Fibroblast of pulmonary artery (primary cell): Measurements from ENCODE around the gene IPO13.

ENCODE experiments used
- DNase-seq: peaks from one replicate; pipeline ENCODE4 v3.0.0-alpha.2; 2010; ENCODE audit warnings: low read depth
- H3K4me3 ChIP-seq: replicated peaks from 2 replicates; pipeline ENCODE4 v1.5.1; 2011; ENCODE audit warnings: low read depth, mild to moderate bottlenecking, control low read depth, low read length, moderate library complexity
- TF ChIP-seq, protein P1 (sequence below): IDR thresholded peaks from 2 replicates; pipeline ENCODE4 v1.5.1; 2011; ENCODE audit warnings: mild to moderate bottlenecking, control low read depth, low read length, inconsistent platforms; ENCODE audit errors: missing control alignments

IPO13 gene

DNA sequence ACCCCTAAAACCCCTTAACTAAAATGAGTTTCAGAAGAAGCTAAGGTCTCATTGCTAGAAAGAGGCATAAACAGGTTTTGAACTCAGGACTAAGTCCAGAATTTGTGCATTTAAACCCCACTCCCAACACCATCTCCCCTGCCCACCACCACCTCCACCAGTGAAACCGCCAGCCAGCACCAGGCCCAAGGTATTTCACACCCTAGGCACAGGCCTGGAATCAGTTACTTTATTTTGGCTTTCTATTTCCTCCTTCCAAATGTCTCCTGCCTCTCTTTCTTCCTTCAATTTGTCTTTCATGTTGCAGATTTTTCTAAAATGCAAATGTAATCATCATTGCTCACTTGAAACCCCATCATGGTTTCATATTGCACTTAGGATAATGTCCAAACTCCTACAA lies 1.9 kb upstream of the IPO13 start:
- no peak for DNase-seq
- H3K4me3 ChIP-seq = no peak overlapping the region
- TF ChIP-seq, protein P1, sequence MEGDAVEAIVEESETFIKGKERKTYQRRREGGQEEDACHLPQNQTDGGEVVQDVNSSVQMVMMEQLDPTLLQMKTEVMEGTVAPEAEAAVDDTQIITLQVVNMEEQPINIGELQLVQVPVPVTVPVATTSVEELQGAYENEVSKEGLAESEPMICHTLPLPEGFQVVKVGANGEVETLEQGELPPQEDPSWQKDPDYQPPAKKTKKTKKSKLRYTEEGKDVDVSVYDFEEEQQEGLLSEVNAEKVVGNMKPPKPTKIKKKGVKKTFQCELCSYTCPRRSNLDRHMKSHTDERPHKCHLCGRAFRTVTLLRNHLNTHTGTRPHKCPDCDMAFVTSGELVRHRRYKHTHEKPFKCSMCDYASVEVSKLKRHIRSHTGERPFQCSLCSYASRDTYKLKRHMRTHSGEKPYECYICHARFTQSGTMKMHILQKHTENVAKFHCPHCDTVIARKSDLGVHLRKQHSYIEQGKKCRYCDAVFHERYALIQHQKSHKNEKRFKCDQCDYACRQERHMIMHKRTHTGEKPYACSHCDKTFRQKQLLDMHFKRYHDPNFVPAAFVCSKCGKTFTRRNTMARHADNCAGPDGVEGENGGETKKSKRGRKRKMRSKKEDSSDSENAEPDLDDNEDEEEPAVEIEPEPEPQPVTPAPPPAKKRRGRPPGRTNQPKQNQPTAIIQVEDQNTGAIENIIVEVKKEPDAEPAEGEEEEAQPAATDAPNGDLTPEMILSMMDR = no peak

DNA sequence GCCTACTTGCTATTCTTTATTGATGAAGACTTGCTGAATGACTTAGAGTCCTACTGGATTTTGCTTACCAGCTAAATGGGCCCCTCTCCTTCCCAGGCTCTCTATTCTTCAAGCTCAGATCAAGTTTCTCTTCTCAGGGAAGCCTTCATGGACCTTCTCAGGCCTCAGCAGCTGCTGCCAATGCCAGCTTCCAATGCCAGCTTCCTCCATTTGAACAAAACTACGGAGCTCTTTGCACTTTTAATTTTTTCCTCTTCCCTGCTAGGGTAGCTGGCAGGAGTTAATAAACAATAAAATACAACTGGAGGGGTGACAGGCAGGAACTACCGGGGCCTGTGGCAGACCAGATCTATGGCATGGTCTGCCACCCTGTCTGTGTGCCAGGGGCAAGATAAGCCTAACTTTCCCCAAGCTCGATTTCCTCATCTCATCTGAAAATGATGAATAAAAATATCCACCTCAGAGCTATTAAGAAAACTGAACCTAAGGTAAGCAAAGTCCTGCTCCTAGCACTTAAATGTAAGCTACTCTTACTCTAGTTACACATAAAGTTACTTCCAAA lies 995 bp upstream of the IPO13 start:
- no peak for DNase-seq
- TF ChIP-seq, protein P1 = no peak
- peak overlapping the region; percentile 92 for H3K4me3 ChIP-seq

DNA sequence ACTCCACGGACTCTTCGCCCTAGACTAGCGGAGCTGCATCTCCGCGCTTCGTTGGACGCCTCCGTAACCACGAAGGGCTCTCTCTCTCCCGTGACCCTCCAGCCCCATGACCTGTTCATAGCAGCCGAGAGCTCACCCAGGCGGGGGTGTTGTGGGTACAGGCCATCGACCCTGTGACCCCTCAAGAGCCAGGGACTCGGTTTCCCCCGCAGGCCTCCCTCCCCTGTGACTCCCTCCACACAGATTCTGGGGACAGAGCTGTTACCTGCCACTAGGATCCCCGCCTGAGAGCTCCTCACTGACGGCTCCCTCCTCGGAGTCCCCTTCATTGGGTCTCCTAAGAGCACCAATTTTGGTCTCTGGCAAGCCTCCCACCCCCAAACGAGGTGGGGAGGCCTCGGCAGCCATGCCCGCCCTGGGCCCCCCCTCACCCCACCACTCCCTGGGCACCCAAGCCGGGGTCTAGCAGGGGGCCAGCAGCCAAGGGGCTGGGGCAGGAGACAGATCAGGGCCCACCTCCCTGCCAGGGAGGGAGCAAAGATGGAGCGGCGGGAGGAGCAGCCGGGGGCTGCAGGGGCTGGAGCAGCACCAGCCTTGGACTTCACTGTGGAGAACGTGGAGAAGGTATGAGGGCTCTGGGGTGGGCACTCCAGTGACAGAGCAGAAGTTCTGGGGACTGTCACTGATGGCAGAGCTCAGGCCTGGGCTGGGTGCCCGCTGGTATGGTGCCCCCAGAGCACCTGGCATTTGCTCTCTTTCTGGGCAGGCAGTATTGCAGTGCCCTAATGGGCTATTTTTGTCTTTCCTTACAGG lies 517 bp downstream of the IPO13 start:
- TF ChIP-seq, protein P1 = no peak
- peak overlapping the region; percentile 92 for H3K4me3 ChIP-seq
- no peak for DNase-seq

DNA sequence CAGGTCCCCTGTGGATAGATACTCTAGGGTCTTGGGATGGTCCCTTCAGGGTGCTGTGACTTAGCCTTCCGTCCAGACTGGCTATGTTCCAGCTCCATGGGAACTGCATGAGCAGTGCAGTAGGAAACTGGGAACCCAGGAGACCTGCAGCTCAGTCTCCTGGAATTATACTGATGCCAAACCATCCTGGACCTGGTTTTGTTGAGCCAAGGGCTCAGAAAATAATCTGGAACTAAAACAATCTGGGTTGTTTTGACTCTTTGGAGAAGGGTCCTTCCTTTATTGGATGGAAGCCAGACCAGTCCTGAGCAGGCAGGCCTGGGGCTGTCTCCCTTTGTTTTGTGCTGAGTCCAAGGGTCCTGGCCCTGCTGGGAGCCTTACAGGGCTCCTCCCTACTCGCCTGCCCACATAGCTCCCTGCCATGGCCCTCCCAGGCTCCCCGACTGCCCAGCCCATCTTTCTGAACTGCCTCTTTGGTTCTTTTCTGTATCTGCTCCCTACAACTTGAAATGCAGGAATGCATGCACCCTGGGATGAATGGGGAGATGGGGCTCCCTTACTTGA lies 1.2 kb downstream of the IPO13 start:
- H3K4me3 ChIP-seq = peak overlapping the region; percentile 92
- TF ChIP-seq, protein P1 = no peak
- no peak for DNase-seq

DNA sequence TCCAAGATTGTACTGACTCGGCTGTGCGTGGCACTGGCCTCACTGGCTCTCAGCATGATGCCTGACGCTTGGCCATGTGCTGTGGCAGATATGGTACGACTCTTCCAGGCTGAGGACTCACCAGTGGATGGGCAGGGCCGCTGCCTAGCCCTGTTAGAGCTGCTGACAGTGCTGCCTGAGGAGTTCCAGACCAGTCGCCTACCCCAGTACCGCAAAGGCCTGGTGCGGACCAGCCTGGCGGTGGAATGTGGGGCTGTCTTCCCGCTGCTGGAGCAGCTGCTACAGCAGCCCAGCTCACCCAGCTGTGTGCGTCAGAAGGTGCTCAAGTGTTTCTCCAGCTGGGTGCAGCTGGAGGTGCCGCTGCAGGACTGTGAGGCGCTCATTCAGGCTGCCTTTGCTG lies 2.9 kb downstream of the IPO13 start:
- no peak overlapping the region for H3K4me3 ChIP-seq
- no peak for DNase-seq
- TF ChIP-seq, protein P1 = no peak

DNA sequence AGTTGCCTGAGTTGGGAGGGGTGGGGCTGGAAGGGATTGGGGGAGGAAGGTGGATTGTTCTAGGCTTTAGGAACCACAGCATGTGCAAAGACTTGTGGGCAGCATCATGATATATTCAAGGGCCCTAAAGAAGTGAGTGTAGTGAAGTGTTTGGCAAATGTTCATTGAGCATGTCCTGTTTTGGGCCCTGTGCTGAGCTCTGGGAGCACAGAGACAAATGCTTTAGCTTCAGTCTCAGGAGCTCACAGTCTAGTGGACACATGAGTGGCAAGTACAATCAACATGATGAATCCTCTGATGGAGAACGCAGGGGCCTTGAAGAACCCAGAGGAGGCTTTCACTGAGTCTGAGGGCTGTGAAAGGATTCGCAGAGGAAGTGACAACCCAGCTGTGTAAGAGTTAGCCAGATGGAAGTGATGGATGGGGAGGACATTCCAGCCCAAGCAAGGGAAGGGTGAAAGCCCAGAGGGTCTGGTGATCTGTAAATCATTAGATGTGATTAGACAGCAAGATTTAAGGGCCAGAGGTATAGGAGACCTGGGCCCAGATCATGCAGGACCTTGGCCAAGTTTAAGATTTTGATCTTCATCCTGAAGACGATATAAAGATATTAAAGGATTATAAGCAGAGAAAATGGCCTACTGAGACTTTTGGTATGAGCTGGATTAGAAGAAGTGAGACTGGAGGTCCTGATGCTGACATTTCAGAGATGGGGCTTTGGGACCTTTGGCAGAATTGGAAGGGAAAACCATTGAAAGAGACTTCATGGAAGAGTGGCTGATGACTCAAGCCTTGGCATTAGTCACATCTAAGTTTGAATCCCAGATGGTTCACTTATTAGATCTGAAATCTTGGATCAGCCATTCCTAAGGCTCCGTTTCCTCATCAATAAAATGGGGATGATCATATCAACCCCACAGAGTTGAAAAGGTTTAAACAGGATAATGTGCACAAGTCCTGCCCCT lies 4.6 kb downstream of the IPO13 start:
- DNase-seq = no peak
- TF ChIP-seq, protein P1 = no peak
- H3K4me3 ChIP-seq = no peak overlapping the region
